Measurements from ENCODE around the gene FGF9. TPM values are rescaled to one million over a fixed set of nuclear protein-coding genes. Genes with fewer than 3 reads are reported as not detected.
A peak's percentile ranks its signal among the peaks of the same experiment; 100 is the strongest.

Gene FGF9
- total and polyA plus RNA-seq, 5 experiments from 2014 or later, result 1.3 to 5.0 (median 3.5) TPM

- no peak overlapping the region for H3K4me3 Mint-ChIP-seq
- ATAC-seq, result no peak
- H3K27me3 Mint-ChIP-seq, result peaks cover 10 to 32% (median 19%) of the 10 kb centered on the region in 5 donors
- peaks cover 0 to 6% (median 6%) of the 10 kb centered on the region in 3 donors for H3K36me3 Mint-ChIP-seq
- peaks cover 0 to 10% (median 2%) of the 10 kb centered on the region in 9 donors for H3K9me3 Mint-ChIP-seq
- POLR2A ChIA-PET, result no interaction called here
- peaks cover 0 to 4% (median under 1%) of the 10 kb centered on the region in 4 donors for H3K4me1 Mint-ChIP-seq
- no peak overlapping the region for H3K27ac Mint-ChIP-seq
- no peak for DNase-seq
Measured at GRCh38 chr13:21663197-21663596, 7.7 kb upstream of the FGF9 start.

DNA sequence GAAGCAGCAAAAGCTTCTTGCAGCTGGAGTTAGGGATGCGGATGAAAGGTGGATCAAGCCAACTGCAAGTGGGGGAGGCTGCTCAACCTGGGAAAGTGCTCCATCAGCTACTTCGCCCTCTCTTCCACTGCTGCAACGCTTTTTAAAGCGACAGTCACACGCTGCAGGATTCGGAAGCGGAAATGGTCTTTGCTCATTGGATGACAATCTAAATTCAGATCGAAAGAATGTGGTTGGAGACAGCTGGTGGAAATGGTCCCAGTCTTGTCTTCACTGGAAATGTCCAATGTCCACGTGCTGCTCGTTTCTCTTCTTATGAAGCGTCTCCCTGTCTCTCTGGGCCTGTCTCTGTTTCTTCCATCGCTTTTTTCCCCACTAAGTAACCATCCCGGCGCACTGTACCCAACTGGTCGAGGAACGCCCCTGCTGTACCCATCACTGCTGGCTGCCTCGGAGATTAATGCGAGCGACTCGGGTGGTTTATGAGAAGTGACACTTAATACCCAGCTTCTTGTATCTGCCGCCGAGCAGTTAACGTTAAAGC is 2.1 kb upstream of the FGF9 start:
- H3K4me1 Mint-ChIP-seq, result peaks cover 20 to 47% (median 39%) of the 10 kb centered on the region in 4 donors
- DNase-seq (peak in 2 of 10 donors; percentile 5 to 80), ATAC-seq (no peak)
- H3K4me3 Mint-ChIP-seq, result peak overlapping the region; percentile 89 to 97 (median 95)
- peak overlapping the region; percentile 78 to 95 (median 91) for H3K27ac Mint-ChIP-seq
- POLR2A ChIA-PET, result interaction anchor here (1.1 to 5.4 kb wide), 5 partner anchors 9 to 520 kb away, joined by 3 to 37 read pairs (median 4); partner anchors contain the start of gene MICU2
- H3K9me3 Mint-ChIP-seq, result no peaks in the 10 kb centered on the region
- H3K27me3 Mint-ChIP-seq, result peaks cover 0 to 33% (median 5%) of the 10 kb centered on the region in 5 donors
- H3K36me3 Mint-ChIP-seq, result no peaks in the 10 kb centered on the region

DNA sequence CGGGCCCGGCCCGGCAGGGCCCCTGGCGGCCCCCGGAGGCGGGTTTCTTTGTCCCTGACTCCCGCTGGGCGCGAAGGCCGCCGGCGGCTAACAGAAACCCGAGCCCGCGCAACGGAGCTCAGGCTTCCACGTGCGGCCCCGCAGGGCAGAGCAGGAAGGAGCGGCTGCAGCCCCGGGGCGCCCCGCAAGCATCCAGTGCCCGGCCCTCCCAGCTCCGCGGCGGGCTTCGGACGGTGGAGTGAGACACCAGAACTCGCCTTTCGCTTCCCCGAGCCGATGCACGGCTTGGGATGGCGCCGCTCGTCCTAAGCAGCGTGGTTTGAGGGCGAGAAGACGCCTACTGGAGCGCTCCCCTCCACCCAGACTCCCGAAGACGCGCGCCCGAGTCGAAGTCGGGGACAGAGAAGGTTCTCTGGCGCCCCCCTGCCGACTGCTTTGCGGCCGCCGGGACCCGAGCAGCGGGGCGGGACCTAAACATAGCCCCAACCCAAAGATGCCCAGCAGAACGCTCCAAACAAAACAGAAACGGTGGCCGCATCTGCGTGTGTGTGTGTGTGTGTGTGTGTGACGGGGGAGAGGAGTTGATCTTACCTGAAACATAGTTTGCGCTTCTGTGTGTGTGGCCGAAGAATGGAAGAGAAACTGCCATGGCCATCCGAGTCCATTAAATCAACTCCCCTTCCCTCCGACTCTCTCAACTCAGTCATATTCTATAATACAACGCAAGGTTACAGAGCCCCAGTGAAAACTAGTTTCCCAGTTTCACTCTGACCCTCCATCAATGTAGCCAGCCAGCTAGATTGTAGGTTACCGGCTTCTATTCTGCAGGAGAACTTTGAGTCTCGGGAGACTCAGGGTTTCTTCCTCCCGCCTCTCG is 629 bp upstream of the FGF9 start:
- Mint-ChIP-seq H3K36me3 (no peaks in the 10 kb centered on the region), H3K4me3 (peak overlapping the region; percentile 89 to 97 (median 94)), H3K9me3 (no peaks in the 10 kb centered on the region), H3K4me1 (peaks cover 20 to 47% (median 42%) of the 10 kb centered on the region in 4 donors), H3K27me3 (peaks cover 0 to 30% (median 2%) of the 10 kb centered on the region in 5 donors), H3K27ac (peak overlapping the region; percentile 76 to 94 (median 87))
- DNase-seq (peak; percentile 54 to 84 (median 66)), ATAC-seq (peak; percentile 24 to 43)
- POLR2A ChIA-PET, result interaction anchor here (0.6 to 5.4 kb wide), 11 partner anchors 8 to 1475 kb away, joined by 3 to 37 read pairs (median 4); partner anchors contain the start of gene MICU2

- peaks cover 20 to 58% (median 48%) of the 10 kb centered on the region in 4 donors for H3K4me1 Mint-ChIP-seq
- ATAC-seq (no peak), DNase-seq (peak in 2 of 10 donors; percentile 12 to 13)
- POLR2A ChIA-PET, result interaction anchor here (2.6 to 5.4 kb wide), 4 partner anchors 33 to 389 kb away, joined by 10 to 37 read pairs (median 22); partner anchors contain the start of gene MICU2
- no peaks in the 10 kb centered on the region for H3K9me3 Mint-ChIP-seq
- no peaks in the 10 kb centered on the region for H3K36me3 Mint-ChIP-seq
- H3K27me3 Mint-ChIP-seq, result peaks cover 0 to 37% (median 2%) of the 10 kb centered on the region in 5 donors
- H3K27ac Mint-ChIP-seq, result peak overlapping the region; percentile 12 to 93 (median 82)
- H3K4me3 Mint-ChIP-seq, result peak overlapping the region; percentile 89 to 97 (median 94)
Measured at GRCh38 chr13:21671620-21672286, 880 bp downstream of the FGF9 start.

DNA sequence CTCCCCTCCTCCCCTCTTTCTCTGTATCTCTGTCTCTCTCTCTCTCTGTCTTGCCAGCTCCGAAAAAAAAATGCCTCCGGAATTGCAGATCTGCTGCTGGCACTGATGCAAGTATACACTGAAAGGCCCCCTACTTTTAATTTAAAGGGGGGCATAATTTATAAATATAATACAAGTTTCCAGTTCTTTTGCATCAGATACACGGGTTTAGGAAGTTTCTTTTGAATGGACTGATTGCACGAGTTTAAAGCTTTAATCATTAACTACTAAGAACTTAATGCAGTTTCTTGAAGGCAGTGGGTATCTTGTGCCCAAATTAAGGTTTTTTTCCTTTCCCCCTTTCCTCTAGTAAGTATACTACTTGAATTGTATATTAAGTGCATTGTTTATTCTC is 1.4 kb downstream of the FGF9 start:
- ATAC-seq (no peak), DNase-seq (peak in 1 of 10 donors; percentile 7)
- peaks cover 20 to 58% (median 49%) of the 10 kb centered on the region in 4 donors for H3K4me1 Mint-ChIP-seq
- H3K27me3 Mint-ChIP-seq, result peaks cover 0 to 34% (median 2%) of the 10 kb centered on the region in 5 donors
- POLR2A ChIA-PET, result interaction anchor here (2.6 to 5.4 kb wide), 3 partner anchors 34 to 389 kb away, joined by 10 to 27 read pairs (median 16); partner anchors contain the start of gene MICU2
- no peaks in the 10 kb centered on the region for H3K36me3 Mint-ChIP-seq
- H3K9me3 Mint-ChIP-seq, result no peaks in the 10 kb centered on the region
- peak overlapping the region; percentile 89 to 97 (median 94) for H3K4me3 Mint-ChIP-seq
- peak overlapping the region in 5 of 10 donors; percentile 21 to 87 (median 48) for H3K27ac Mint-ChIP-seq

GRCh38 chr13:21672796-21673538 is 2.1 kb downstream of the FGF9 start:
- H3K27ac Mint-ChIP-seq, result peak overlapping the region in 9 of 10 donors; percentile 48 to 80 (median 71)

DNA sequence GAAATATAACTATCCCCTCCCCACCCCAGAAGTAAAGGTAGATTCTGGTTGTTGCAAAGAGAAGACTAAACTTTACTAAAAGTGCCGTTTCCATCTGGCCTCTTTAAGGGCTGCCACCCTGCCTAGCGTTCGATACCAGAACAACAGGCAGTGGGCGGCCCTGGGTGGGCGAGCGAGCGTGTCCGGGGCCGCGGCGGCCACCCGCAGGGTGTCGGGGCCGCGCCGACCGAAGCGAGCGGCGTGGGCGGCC is 2.6 kb downstream of the FGF9 start:
- Mint-ChIP-seq H3K4me1 (peaks cover 17 to 55% (median 44%) of the 10 kb centered on the region in 4 donors), H3K4me3 (peak overlapping the region; percentile 82 to 97 (median 94)), H3K27me3 (peaks cover 0 to 28% (median 4%) of the 10 kb centered on the region in 5 donors), H3K27ac (peak overlapping the region in 9 of 10 donors; percentile 24 to 80 (median 61)), H3K9me3 (no peaks in the 10 kb centered on the region), H3K36me3 (no peaks in the 10 kb centered on the region)
- POLR2A ChIA-PET, result interaction anchor here (0.7 to 5.4 kb wide), 5 partner anchors 12 to 388 kb away, joined by 3 to 27 read pairs (median 4); partner anchors contain the start of gene MICU2
- DNase-seq (peak in 7 of 10 donors; percentile 35 to 70 (median 66)), ATAC-seq (peak; percentile 15 to 20)

More at GRCh38 chr13:21672796-21673538, 2.1 kb downstream of the FGF9 start:
- Mint-ChIP-seq H3K4me1 (peaks cover 18 to 58% (median 47%) of the 10 kb centered on the region in 4 donors), H3K4me3 (peak overlapping the region; percentile 82 to 97 (median 94)), H3K36me3 (no peaks in the 10 kb centered on the region), H3K27me3 (peaks cover 0 to 31% (median 4%) of the 10 kb centered on the region in 5 donors), H3K9me3 (no peaks in the 10 kb centered on the region)
- no peak for ATAC-seq
- peak in 2 of 10 donors; percentile 4 to 7 for DNase-seq
- POLR2A ChIA-PET, result interaction anchor here (0.7 to 5.4 kb wide), 4 partner anchors 17 to 388 kb away, joined by 3 to 27 read pairs (median 10); partner anchors contain the start of gene MICU2

DNA sequence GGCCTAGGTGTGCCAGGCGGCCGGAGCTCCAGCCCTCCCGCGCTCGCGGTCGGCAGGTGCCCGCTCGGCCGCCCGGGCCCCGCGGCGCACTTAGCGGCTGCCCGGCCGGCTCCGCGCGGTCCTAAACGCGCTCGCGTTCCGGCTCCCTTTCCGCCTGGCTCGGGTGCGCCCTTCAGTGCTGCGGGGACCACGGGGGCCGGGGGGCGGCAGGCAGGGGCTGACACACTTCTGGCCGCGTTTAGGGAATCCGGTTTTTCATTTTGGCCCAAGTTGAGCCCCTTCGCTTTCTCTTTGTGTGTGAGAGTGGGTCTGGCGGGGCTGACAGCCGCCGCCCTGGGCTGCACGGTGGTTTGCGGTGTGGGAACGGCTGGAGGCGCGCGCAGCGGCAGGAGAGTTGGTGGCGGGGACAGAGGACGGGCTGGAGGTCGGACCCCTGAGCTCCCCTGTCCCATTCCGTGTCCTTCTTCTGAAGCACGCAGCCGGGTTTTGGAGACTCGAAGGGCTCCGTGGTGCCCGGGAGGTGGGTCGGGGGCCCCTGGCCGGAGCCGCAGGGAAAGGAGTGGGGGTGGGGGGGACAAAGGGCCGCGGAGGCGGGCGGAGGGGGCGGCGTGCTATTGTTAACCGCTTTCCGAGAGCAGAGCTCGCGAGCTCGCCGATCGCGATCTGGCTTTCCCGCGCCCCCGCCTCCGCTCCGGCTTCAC is 3.1 kb downstream of the FGF9 start:
- no peaks in the 10 kb centered on the region for H3K36me3 Mint-ChIP-seq
- H3K4me3 Mint-ChIP-seq, result peak overlapping the region; percentile 78 to 97 (median 84)
- peaks cover 0 to 23% (median 4%) of the 10 kb centered on the region in 5 donors for H3K27me3 Mint-ChIP-seq
- POLR2A ChIA-PET, result interaction anchor here (0.7 to 5.4 kb wide), 6 partner anchors 13 to 576 kb away, joined by 3 to 27 read pairs (median 4); partner anchors contain the start of gene MICU2
- H3K9me3 Mint-ChIP-seq, result no peaks in the 10 kb centered on the region
- peak in 9 of 10 donors; percentile 26 to 70 (median 52) for DNase-seq
- ATAC-seq, result peak; percentile 14 to 17
- H3K4me1 Mint-ChIP-seq, result peaks cover 15 to 51% (median 39%) of the 10 kb centered on the region in 4 donors
- H3K27ac Mint-ChIP-seq, result peak overlapping the region in 3 of 10 donors; percentile 21 to 85 (median 63)

GRCh38 chr13:21674490-21675009 is 3.7 kb downstream of the FGF9 start:
- ATAC-seq, result no peak
- Mint-ChIP-seq H3K36me3 (no peaks in the 10 kb centered on the region), H3K4me1 (peaks cover 12 to 45% (median 35%) of the 10 kb centered on the region in 4 donors), H3K9me3 (no peaks in the 10 kb centered on the region), H3K27ac (peak overlapping the region in 6 of 10 donors; percentile 31 to 71 (median 53)), H3K4me3 (peak overlapping the region; percentile 78 to 97 (median 90)), H3K27me3 (peaks cover 0 to 22% (median 4%) of the 10 kb centered on the region in 5 donors)
- POLR2A ChIA-PET, result interaction anchor here (0.7 to 3.0 kb wide), 3 partner anchors 71 to 603 kb away, joined by 3 to 16 read pairs (median 3); partner anchors contain the start of gene MICU2
- peak in 5 of 10 donors; percentile 23 to 39 (median 31) for DNase-seq
